HEK293 (cell line): ENCODE measurements around the gene AGAP1.

Experiments
- CTCF ChIA-PET: fragments of 350-600 bp; formaldehyde crosslinking; extraction: SDS; loops from one replicate; lab custom pipeline; 2021; ENCODE audit warnings: antibody characterized with exemption; lab: Yijun Ruan, JAX
- POLR2A ChIA-PET: fragments of 300-600 bp; formaldehyde crosslinking; extraction: SDS; loops from one replicate; lab custom pipeline; 2020; ENCODE audit warnings: antibody characterized with exemption, inconsistent platforms; lab: Yijun Ruan, JAX
- H3K27ac ChIP-seq: fragments of 200-500 bp; sonication (Bioruptor generic); 2 replicates; pipeline ENCODE4 v1.5.1; 2014; ENCODE audit warnings: low read depth, low read length, control low read depth, inconsistent platforms; ENCODE audit errors: extremely low read depth
- H3K36me3 ChIP-seq, 2 experiments: fragments of 200-500 bp in 1 of 2; sonication (Bioruptor generic) in 1 of 2; 1 replicate in 1 of 2; 2 replicates in 1 of 2; pipeline ENCODE4 v1.5.1; 2014 to 2017; ENCODE audit warnings: inconsistent platforms in 2 of 2, low read length in 2 of 2; ENCODE audit not compliant: control insufficient read depth in 2 of 2, insufficient read depth in 1 of 2
- H3K4me1 ChIP-seq: fragments of 200-500 bp; sonication (Bioruptor generic); 2 replicates; pipeline ENCODE4 v1.5.1; 2014; ENCODE audit warnings: mild to moderate bottlenecking, low read length, inconsistent platforms; ENCODE audit not compliant: control insufficient read depth, insufficient read depth
- H3K4me3 ChIP-seq: 2 replicates; pipeline ENCODE4 v1.5.1; 2011; ENCODE audit warnings: low read depth, mild to moderate bottlenecking, control low read depth, low read length, moderate library complexity
- H3K9me3 ChIP-seq: fragments of 200-500 bp; sonication (Bioruptor generic); 2 replicates; pipeline ENCODE4 v1.5.1; 2014; ENCODE audit warnings: low read depth, low read length, inconsistent platforms; ENCODE audit not compliant: control insufficient read depth, insufficient read depth
- KLF8 ChIP-seq: fragments of 450-650 bp; formaldehyde crosslinking; IDR thresholded peaks from 2 replicates; pipeline ENCODE4 v1.5.1; 2016; ENCODE audit warnings: missing biosample characterization, missing genetic modification characterization
- REPIN1 ChIP-seq: fragments of 450-650 bp; formaldehyde crosslinking; IDR thresholded peaks from 2 replicates; pipeline ENCODE4 v1.5.1; 2017; ENCODE audit warnings: missing biosample characterization, missing genetic modification characterization, low read depth
- WT1 ChIP-seq: fragments of 450-650 bp; formaldehyde crosslinking; IDR thresholded peaks from 2 replicates; pipeline ENCODE4 v1.5.1; 2016; ENCODE audit warnings: missing biosample characterization, missing genetic modification characterization
- ZFP3 ChIP-seq: fragments of 450-650 bp; formaldehyde crosslinking; IDR thresholded peaks from 2 replicates; pipeline ENCODE4 v1.5.1; 2016; ENCODE audit warnings: low read depth, missing biosample characterization, missing genetic modification characterization
- ZIC2 ChIP-seq: fragments of 450-650 bp; formaldehyde crosslinking; IDR thresholded peaks from 2 replicates; pipeline ENCODE4 v1.5.1; 2016; ENCODE audit warnings: missing biosample characterization, missing genetic modification characterization
- ZNF174 ChIP-seq: fragments of 450-650 bp; formaldehyde crosslinking; IDR thresholded peaks from 2 replicates; pipeline ENCODE4 v1.5.0; 2017; ENCODE audit warnings: missing biosample characterization, mild to moderate bottlenecking, missing genetic modification characterization
- ZNF211 ChIP-seq: fragments of 450-650 bp; formaldehyde crosslinking; IDR thresholded peaks from 2 replicates; pipeline ENCODE4 v1.5.1; 2016; ENCODE audit warnings: low read depth, missing biosample characterization, missing genetic modification characterization
- ZNF324 ChIP-seq: fragments of 450-650 bp; formaldehyde crosslinking; IDR thresholded peaks from 2 replicates; pipeline ENCODE4 v1.5.1; 2016; ENCODE audit warnings: missing biosample characterization, missing genetic modification characterization
- ZNF366 ChIP-seq: fragments of 450-650 bp; formaldehyde crosslinking; conservative IDR thresholded peaks from 2 replicates; pipeline ENCODE4 v1.5.1; 2016; ENCODE audit warnings: missing biosample characterization, missing genetic modification characterization
- ZNF398 ChIP-seq: fragments of 450-650 bp; formaldehyde crosslinking; IDR thresholded peaks from 2 replicates; pipeline ENCODE4 v1.5.1; 2017; ENCODE audit warnings: missing biosample characterization, missing genetic modification characterization
- ZNF544 ChIP-seq: fragments of 450-650 bp; formaldehyde crosslinking; IDR thresholded peaks from 2 replicates; pipeline ENCODE4 v1.5.0; 2017; ENCODE audit warnings: missing biosample characterization, missing genetic modification characterization
- ZNF560 ChIP-seq: fragments of 450-650 bp; formaldehyde crosslinking; IDR thresholded peaks from 2 replicates; pipeline ENCODE4 v1.5.1; 2017; ENCODE audit warnings: missing biosample characterization, missing genetic modification characterization, borderline replicate concordance
- ZNF626 ChIP-seq: fragments of 450-650 bp; sonication (Bioruptor Pico); formaldehyde crosslinking; IDR thresholded peaks from 2 replicates; pipeline ENCODE4 v1.5.1; 2018; ENCODE audit warnings: missing biosample characterization, missing genetic modification characterization, inconsistent platforms
- ZNF670 ChIP-seq: fragments of 450-650 bp; formaldehyde crosslinking; IDR thresholded peaks from 2 replicates; pipeline ENCODE4 v1.5.1; 2016; ENCODE audit warnings: missing biosample characterization, missing genetic modification characterization, low read depth
- ZNF843 ChIP-seq: fragments of 450-650 bp; formaldehyde crosslinking; IDR thresholded peaks from 2 replicates; pipeline ENCODE4 v1.5.1; 2016; ENCODE audit warnings: missing biosample characterization, missing genetic modification characterization
- TF ChIP-seq, protein P1 (sequence below): fragments of 450-650 bp; formaldehyde crosslinking; IDR thresholded peaks from 2 replicates; pipeline ENCODE4 v1.5.1; 2016; ENCODE audit warnings: missing biosample characterization, missing genetic modification characterization
- TF ChIP-seq, protein P2 (sequence below): fragments of 450-650 bp; formaldehyde crosslinking; IDR thresholded peaks from 2 replicates; pipeline ENCODE4 v1.5.1; 2016; ENCODE audit warnings: missing biosample characterization, missing genetic modification characterization

AGAP1 gene

GRCh38 chr2:236051806-236052205 is 558.0 kb downstream of the AGAP1 start:
- no peak overlapping the region for H3K27ac ChIP-seq
- peaks cover 0 to 18% of the 10 kb centered on the region in 2 experiments; a peak in 1 of 3 replicates for H3K36me3 ChIP-seq
- ChIA-PET POLR2A (no interaction called here), CTCF (no interaction called here)
- no peaks in the 10 kb centered on the region for H3K4me1 ChIP-seq
- TF ChIP-seq ZNF398 (tag by site-specific recombination) (no peak), ZNF560 (no peak), ZNF324 (tag by site-specific recombination) (no peak), KLF8 (tag by site-specific recombination) (no peak)
- no peaks in the 10 kb centered on the region for H3K9me3 ChIP-seq
- H3K4me3 ChIP-seq: no peak overlapping the region

- Histone ChIP-seq H3K36me3 (peaks cover 0 to 18% of the 10 kb centered on the region in 2 experiments; a peak in 1 of 3 replicates), H3K27ac (no peak overlapping the region), H3K9me3 (no peaks in the 10 kb centered on the region), H3K4me1 (no peaks in the 10 kb centered on the region), H3K4me3 (no peak overlapping the region)
- TF ChIP-seq, protein P1, sequence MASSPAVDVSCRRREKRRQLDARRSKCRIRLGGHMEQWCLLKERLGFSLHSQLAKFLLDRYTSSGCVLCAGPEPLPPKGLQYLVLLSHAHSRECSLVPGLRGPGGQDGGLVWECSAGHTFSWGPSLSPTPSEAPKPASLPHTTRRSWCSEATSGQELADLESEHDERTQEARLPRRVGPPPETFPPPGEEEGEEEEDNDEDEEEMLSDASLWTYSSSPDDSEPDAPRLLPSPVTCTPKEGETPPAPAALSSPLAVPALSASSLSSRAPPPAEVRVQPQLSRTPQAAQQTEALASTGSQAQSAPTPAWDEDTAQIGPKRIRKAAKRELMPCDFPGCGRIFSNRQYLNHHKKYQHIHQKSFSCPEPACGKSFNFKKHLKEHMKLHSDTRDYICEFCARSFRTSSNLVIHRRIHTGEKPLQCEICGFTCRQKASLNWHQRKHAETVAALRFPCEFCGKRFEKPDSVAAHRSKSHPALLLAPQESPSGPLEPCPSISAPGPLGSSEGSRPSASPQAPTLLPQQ (tag by site-specific recombination): no peak
- ChIA-PET POLR2A (no interaction called here), CTCF (no interaction called here)
These were observed 558.4 kb downstream of the AGAP1 start for GRCh38 chr2:236052206-236052605.

DNA sequence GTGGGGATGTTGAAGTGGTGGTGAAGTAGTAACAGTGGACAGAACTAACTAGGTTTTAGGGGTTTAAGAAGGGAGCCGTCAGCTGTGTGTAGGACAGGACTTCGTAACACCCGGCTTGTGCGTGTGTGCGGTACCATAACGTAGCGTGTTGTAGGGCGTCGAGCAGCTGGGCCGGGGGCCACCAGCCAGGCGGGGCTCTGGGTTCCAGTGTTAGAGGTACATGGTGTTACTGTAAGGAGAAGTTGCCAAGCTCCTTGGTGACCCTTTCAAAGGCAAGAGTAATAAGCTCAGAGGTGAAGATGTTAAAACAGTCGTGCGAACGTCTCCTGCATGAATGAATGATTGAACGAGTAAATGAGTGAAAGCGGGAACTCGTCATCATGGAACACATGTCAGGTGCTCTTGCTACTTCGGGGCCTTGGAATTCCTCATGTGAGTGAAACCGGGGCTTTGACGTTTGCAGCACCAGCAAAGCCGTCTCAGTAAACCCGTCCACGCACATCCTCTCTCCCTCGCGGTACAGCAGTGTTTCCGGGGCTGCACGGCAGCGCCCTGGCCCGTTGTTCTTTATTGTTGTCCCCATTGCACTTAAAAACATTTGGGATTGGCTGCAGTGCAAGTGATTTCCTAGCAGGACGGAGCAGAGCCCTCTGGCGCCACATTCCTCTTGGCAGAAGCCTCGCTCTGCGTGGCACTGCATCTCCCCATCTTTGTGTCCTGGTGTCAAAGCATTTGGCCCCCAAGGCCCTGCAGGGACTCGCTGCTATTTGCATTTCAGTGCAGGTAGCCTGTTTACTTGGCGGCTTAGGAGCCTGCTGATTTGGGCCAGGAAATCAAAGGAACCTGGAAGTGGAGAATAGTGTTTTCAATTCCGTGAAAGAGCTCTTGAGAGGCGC is 559.3 kb downstream of the AGAP1 start:
- CTCF ChIA-PET: no interaction called here
- Histone ChIP-seq H3K36me3 (peaks cover 0 to 18% of the 10 kb centered on the region in 2 experiments; a peak in 1 of 3 replicates), H3K27ac (no peak overlapping the region), H3K4me1 (no peaks in the 10 kb centered on the region), H3K4me3 (no peak overlapping the region), H3K9me3 (peaks cover 4% of the 10 kb centered on the region; the same call in 1 of the 2 replicates)
- TF ChIP-seq ZNF174 (tag by site-specific recombination): no peak
- no peak for TF ChIP-seq ZIC2
- no peak for TF ChIP-seq ZNF843 (tag by site-specific recombination)
- TF ChIP-seq ZNF211 (tag by site-specific recombination): no peak
- no peak for TF ChIP-seq ZNF626 (tag by site-specific recombination)
- no peak for TF ChIP-seq ZFP3 (tag by site-specific recombination)
- TF ChIP-seq ZNF366 (tag by site-specific recombination): no peak
- TF ChIP-seq, protein P2, sequence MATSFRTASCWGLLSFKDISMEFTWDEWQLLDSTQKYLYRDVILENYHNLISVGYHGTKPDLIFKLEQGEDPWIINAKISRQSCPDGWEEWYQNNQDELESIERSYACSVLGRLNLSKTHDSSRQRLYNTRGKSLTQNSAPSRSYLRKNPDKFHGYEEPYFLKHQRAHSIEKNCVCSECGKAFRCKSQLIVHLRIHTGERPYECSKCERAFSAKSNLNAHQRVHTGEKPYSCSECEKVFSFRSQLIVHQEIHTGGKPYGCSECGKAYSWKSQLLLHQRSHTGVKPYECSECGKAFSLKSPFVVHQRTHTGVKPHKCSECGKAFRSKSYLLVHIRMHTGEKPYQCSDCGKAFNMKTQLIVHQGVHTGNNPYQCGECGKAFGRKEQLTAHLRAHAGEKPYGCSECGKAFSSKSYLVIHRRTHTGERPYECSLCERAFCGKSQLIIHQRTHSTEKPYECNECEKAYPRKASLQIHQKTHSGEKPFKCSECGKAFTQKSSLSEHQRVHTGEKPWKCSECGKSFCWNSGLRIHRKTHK (tag by site-specific recombination): no peak
- TF ChIP-seq WT1 (tag by site-specific recombination): no peak
- TF ChIP-seq REPIN1 (tag by site-specific recombination): no peak
- TF ChIP-seq ZNF670: no peak
- TF ChIP-seq ZNF544 (tag by site-specific recombination): no peak
- POLR2A ChIA-PET: no interaction called here
